Jurkat, Clone E6-1 (cell line): ENCODE measurements around the gene CUEDC1.
"Not testable (repeated sequence)": the region's sequence is repeated elsewhere in the genome, so short reads cannot be mapped to it uniquely, and the experiment has no call there.

Experiments used
- DNase-seq: peaks from one replicate; pipeline ENCODE4 v3.0.0-alpha.2; 2011; ENCODE audit warnings: low read depth, low spot score
- H3K4me3 ChIP-seq: 2 replicates; pipeline ENCODE4 v1.5.1; 2011; ENCODE audit warnings: mild to moderate bottlenecking, low read length, control low read depth, moderate library complexity

The CUEDC1 gene

DNA sequence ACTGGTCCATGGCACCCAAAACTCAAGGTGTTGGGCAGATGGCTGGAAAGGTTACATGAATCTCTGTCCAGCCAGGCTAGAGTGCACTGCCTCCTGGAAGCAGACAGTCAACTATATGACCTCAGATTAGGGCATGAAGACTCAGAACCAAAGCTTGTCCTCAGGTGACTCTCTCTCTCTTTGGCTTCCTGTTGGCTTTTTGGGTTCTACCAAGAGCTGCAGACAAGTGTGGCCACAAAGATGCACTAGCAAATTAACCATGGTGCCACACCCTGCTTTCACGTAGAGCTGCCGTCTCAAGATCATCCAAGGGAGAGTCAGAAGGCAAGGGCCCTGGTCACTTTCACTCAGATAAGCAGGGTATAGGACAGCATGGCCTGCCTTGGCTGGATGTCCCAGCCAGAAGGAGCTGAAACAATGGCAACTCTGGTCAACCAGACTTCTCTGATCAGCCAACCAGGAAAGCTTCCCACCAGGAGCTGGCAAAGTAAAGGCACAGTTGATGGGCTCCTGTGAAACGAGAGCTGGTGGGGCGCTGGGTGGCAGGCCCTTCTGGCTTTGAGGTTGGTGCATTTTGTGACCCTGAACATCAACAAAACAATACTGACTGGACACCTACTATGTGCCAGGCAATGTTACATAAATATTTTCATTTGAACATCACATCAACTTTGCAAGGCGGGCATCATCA lies 31.9 kb downstream of the CUEDC1 start:
- H3K4me3 ChIP-seq: no peak overlapping the region
- DNase-seq: no peak

DNA sequence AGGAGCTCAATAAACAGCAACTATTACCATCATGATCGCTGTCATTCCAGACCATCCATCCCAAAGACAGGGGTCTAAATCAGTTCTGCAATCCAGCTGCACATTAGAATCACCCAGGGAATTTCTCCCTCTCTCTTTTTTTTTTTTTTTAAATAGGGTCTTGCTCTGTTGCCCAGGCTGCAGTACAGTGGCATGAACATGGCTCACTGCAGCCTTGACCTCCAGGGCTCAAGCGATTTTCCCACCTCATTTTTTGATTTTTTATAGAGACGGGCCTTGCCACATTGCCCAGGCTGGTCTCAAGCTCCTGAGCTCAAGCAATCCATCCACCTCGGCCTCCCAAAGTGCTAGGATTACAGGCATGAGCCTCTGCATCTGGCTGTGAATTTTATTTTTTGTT lies 32.5 kb downstream of the CUEDC1 start:
- not testable (repeated sequence) for H3K4me3 ChIP-seq, DNase-seq

GRCh38 chr17:57920916-57921703 lies 34.1 kb downstream of the CUEDC1 start:
- H3K4me3 ChIP-seq: no peak overlapping the region
- DNase-seq: no peak

- no peak overlapping the region for H3K4me3 ChIP-seq
- no peak for DNase-seq
Measured at GRCh38 chr17:57919918-57920317, 35.3 kb downstream of the CUEDC1 start.

DNA sequence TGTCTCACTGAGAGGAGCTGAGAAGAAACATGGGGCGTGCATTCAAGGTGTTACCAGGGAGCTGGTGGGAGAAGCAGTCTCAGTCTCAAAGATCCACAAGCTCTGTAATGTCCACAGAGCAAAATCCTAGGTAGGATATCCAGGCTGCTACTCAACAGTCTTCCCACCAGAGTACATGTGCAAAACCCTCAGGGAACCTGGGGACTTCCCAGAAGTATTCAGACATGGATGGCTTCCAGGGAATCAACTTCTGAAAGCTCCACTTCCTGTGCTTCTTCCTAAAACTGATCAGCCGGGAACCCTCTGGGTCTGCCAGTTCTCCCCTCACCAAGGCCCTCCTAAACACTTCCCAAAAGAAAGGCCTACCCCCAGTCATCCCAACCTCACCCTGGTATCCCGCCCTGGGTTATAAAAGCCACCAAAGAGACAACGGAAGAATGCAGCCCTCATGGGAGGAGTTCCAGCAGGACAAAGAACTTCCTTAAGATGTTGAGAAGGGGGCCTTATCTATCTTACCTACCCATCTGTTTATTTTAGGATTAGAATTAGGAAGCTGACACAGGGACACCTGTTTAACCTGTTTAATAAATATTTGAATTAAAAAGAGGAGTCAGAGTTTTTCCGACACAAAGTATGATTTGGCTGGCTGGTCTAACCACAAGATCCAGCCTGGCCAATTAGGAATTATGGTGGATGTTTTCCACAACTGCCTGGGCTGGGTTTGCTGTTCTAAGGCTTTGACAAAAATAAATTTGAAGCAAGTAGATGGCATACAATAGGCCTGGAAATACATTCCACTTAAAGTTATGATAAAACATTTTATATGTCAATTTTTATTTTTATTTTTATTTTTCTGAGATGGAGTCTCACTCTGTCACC lies 37.0 kb downstream of the CUEDC1 start:
- no peak overlapping the region for H3K4me3 ChIP-seq
- no peak for DNase-seq

GRCh38 chr17:57916925-57917858 lies 38.0 kb downstream of the CUEDC1 start:
- DNase-seq: no peak
- no peak overlapping the region for H3K4me3 ChIP-seq

- no peak for DNase-seq
- H3K4me3 ChIP-seq: no peak overlapping the region
Measured at GRCh38 chr17:57915985-57916757, 39.0 kb downstream of the CUEDC1 start.

GRCh38 chr17:57915544-57915943 lies 39.7 kb downstream of the CUEDC1 start:
- H3K4me3 ChIP-seq: no peak overlapping the region
- DNase-seq: no peak

DNA sequence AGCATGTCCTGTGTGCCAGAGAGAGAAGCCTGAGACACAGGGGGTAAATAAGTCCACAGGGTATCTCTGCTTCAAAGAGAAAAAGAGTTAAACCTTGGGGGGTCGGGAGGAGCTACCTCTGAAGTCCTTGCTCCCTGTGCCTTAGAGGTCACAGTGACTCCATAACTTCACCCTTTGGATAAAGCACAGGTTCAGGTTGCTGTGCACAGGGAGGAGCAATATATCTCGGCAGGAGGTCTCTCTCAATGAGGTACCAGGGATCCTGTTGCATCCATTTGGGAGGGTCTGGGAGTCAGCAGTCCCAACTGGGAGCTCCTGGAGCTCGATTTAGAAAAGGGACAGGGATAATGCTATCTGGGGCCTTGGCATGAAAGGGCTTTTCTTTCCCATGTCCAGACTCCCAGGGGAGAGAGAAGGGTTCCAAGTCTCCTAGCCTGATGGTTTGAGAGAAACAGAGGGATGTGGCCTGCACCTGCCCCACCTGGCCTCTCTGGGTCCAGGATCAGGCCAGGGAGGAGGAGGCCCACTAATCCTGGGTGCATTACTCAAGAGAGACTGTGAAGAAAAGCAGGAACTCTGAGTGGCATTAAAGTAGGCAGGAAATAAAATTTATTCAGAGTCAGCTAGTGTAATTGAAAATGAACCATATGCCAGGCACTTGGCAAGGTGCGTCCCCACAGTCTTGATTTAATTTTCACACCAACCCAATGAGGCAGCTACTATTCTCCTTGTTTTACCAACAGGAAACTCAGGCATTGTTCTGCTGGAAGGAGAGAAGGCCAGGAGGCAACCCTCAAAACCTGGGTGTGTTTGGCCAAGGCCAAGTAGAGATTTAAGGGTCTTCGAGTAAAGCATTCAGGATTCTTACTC lies 40.7 kb downstream of the CUEDC1 start:
- no peak overlapping the region for H3K4me3 ChIP-seq
- DNase-seq: no peak

GRCh38 chr17:57913575-57914272 lies 41.5 kb downstream of the CUEDC1 start:
- DNase-seq: no peak
- no peak overlapping the region for H3K4me3 ChIP-seq

DNA sequence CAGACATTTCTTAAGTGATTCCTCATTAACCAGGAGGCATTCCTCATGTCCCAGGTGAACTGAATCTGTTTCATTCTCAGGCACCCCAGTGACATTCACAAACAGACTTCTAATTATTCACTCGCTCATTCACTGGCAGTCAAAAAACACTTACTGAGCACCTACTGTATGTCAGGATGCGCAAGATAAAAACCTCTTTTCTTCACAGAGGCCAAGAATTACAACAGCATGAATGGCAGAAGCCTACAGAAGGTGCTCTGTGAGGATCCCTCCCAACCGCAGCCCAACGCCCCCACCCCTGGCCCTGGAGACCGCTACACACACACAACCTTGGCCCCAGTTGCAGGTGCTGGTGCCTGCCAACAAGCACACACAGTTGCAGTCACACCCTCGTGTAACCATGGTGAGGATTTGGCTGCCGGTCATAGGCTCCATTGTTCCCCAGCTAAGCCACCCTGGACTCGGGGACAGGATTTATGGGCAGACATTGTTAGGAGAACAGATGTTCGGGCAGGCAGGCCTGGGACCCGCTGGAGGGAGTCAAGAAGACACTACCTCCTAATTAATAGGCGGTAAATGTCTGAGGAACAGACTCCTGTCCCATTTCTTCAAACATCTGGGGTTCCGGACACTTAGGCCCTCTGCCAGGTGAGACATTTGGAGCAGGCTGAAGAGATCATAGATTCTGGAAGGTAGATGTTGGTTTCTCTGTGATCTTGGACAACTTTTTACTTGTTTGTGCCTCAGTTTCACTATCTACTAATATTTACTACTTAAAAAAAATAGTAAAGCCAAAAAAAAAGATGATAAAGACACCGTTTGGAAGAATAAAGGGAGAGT lies 43.2 kb downstream of the CUEDC1 start:
- DNase-seq: no peak
- H3K4me3 ChIP-seq: no peak overlapping the region

GRCh38 chr17:57910462-57911420 lies 44.5 kb downstream of the CUEDC1 start:
- no peak for DNase-seq
- H3K4me3 ChIP-seq: no peak overlapping the region

DNA sequence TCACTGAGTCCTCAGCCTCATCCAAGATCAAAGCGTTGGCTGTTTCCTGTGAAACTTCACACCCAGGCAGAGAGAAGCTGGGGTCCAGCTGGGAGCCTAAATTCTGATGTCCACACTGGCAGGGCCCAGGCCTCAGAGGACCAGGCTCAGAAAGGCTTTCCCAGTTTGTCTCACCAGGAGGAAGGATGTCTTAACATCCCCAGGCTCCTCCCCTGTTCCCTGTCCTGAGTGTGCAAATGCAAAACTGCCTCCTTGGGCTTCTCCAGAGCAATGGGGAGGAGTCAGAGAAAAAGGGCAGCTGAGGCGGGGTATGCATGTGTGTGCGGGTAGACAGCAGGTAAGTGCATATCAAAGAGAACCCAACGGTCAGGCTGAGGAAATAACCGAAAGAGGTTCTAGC lies 45.7 kb downstream of the CUEDC1 start:
- no peak for DNase-seq

GRCh38 chr17:57908278-57908677 lies 46.9 kb downstream of the CUEDC1 start:
- H3K4me3 ChIP-seq: no peak overlapping the region
- DNase-seq: no peak

More for the DNA sequence above, 45.7 kb downstream of the CUEDC1 start:
- no peak overlapping the region for H3K4me3 ChIP-seq

GRCh38 chr17:57906910-57907309 lies 48.3 kb downstream of the CUEDC1 start:
- DNase-seq: no peak
- H3K4me3 ChIP-seq: no peak overlapping the region
